PFSK-1 (cell line): ENCODE measurements around the gene FSCN2.

ENCODE experiments used
- POLR2AphosphoS5 ChIP-seq: IDR thresholded peaks from 2 replicates; pipeline ENCODE4 v1.6.1; 2012; ENCODE audit warnings: low read depth, mild to moderate bottlenecking, control low read depth, low read length, moderate library complexity
- SIN3A ChIP-seq: IDR thresholded peaks from 2 replicates; pipeline ENCODE4 v1.6.1; 2012; ENCODE audit warnings: mild to moderate bottlenecking, low read length, moderate library complexity, borderline replicate concordance; ENCODE audit not compliant: insufficient read depth
- TAF1 ChIP-seq: IDR thresholded peaks from 2 replicates; pipeline ENCODE4 v1.6.1; 2012; ENCODE audit warnings: low read length, control low read depth, borderline replicate concordance; ENCODE audit not compliant: insufficient read depth

DNA sequence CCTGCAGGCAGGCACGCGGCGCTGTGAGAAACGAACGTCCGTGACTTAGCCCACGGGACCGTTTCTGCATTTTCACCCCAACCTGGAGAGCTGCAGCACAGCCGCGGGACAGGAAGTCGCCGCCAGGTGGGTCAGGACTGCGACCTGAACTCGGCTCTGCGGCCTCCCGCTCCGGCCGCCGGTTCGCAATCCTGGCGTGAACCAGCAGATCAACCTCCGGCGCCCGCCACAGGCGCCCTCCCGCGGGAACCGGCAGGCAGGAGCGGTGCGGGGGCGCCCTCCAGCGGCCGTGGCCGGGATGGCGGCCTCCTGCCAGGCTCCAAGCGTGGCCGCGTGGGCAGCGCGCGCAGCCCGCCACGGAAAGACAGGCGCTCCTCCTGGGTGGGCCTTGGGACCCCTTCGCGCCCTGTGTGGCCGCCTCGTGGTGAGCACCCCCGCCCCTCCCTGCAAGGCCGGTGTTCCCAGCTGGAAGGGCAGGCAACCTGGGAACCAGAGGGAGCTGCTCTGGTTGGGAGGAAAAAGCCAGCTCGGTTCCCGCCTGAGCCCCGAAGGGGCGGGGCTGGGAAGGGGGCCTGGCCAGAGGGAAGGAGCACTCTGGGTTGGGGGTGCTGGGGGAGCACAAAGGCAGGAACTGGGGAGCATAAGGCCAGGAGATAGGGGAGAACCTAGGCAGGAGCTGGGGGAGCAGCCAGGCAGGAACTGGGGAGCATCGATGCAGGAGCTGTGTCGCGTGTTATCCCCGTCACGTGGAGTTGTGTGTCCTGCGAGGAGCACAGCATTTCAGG lies 43.8 kb upstream of the FSCN2 start:
- TF ChIP-seq POLR2AphosphoS5 (no peak), SIN3A (no peak), TAF1 (no peak)
